GM12864 (cell line): ENCODE data around the gene FLT3LG.
A peak's percentile ranks its signal among the peaks of the same experiment; 100 is the strongest.

ENCODE experiments used
- DNase-seq: peaks from one replicate; pipeline ENCODE4 v3.0.0-alpha.2; 2011; ENCODE audit warnings: low read depth
- H3K4me3 ChIP-seq: 2 replicates; pipeline ENCODE4 v1.5.1; 2011; ENCODE audit warnings: mild to moderate bottlenecking, low read depth, low read length, control low read depth
- TF ChIP-seq, protein P1 (sequence below): IDR thresholded peaks from 2 replicates; pipeline ENCODE4 v1.5.1; 2011; ENCODE audit warnings: low read depth, mild to moderate bottlenecking, moderate library complexity, low read length, control low read depth, inconsistent platforms; ENCODE audit errors: missing control alignments

FLT3LG gene

DNA sequence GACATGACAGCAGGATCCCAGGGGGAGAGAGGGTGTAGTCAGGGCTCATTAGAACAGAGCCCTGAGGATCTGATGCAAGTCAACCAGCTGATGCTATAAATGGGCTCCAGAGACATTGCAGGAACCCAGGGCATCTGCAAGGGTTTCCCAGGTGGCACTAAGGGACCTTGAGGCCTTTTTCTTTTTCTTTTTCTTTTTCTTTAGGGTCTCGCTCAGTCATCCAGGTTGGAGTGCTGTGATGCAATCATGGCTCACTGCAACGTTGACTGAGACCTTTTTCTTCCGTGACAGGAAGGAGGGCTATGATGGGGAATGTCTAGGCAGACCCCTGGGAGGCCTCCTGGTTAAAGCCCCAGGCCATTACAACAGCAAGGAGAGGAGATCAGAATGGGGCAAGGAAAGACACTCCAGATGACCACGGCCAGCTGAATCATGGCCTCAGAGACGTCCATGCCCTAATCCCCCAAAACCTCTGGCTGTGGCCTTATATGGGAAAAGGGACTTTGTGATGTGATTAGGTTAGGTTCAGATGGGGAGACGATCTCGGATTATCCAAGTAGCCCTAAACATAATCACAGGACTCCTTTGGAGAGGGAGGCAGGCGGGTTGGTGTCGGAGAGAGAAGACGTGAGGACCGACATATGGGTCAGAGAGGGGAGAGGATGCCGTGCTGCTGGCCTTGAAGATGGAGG lies 33.9 kb downstream of the FLT3LG start:
- TF ChIP-seq, protein P1, sequence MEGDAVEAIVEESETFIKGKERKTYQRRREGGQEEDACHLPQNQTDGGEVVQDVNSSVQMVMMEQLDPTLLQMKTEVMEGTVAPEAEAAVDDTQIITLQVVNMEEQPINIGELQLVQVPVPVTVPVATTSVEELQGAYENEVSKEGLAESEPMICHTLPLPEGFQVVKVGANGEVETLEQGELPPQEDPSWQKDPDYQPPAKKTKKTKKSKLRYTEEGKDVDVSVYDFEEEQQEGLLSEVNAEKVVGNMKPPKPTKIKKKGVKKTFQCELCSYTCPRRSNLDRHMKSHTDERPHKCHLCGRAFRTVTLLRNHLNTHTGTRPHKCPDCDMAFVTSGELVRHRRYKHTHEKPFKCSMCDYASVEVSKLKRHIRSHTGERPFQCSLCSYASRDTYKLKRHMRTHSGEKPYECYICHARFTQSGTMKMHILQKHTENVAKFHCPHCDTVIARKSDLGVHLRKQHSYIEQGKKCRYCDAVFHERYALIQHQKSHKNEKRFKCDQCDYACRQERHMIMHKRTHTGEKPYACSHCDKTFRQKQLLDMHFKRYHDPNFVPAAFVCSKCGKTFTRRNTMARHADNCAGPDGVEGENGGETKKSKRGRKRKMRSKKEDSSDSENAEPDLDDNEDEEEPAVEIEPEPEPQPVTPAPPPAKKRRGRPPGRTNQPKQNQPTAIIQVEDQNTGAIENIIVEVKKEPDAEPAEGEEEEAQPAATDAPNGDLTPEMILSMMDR: no peak
- H3K4me3 ChIP-seq: no peak overlapping the region
- no peak for DNase-seq

DNA sequence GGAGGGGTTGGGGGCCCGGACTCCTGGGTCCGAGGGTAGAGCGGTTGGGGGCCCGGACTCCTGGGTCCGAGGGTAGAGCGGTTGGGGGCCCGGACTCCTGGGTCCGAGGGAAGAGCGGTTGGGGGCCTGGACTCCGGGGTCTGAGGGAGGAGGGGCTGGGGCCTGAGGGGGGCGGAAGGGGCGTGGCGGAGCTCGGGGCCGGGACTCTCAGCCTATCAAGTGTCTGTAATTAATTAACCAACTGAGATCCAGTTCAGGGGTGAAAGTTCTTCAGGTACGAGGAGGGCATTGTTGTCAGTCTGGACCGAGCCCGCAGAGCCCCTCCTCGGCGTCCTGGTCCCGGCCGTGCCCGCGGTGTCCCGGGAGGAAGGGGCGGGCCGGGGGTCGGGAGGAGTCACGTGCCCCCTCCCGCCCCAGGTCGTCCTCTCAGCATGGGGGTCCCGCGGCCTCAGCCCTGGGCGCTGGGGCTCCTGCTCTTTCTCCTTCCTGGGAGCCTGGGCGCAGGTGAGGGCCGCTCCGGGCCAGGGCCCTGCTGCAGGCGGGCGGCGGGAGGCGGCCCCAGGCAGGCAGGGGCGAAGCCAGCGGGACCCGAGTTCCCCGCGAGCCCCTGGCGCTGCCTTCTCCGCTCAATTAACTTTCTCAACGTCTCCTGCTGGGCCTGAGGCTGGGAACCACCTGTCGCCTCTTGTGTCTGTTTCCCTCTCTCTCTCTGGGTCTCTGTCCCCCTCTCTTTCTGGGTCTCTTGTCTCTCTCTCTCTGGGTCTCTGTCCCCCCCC lies 39.1 kb downstream of the FLT3LG start:
- H3K4me3 ChIP-seq: peak overlapping the region; percentile 25; the same call in 1 of the 2 replicates
- TF ChIP-seq, protein P1: no peak
- DNase-seq: no peak

DNA sequence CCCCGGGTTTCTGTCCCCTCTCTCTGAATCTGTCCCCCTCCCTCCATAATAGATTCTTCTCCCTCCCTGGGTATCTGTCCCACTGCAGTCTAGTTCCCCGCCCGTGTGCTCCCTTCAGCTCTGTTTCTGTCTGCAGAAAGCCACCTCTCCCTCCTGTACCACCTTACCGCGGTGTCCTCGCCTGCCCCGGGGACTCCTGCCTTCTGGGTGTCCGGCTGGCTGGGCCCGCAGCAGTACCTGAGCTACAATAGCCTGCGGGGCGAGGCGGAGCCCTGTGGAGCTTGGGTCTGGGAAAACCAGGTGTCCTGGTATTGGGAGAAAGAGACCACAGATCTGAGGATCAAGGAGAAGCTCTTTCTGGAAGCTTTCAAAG lies 39.7 kb downstream of the FLT3LG start:
- DNase-seq: no peak
- H3K4me3 ChIP-seq: no peak overlapping the region
- TF ChIP-seq, protein P1: no peak

DNA sequence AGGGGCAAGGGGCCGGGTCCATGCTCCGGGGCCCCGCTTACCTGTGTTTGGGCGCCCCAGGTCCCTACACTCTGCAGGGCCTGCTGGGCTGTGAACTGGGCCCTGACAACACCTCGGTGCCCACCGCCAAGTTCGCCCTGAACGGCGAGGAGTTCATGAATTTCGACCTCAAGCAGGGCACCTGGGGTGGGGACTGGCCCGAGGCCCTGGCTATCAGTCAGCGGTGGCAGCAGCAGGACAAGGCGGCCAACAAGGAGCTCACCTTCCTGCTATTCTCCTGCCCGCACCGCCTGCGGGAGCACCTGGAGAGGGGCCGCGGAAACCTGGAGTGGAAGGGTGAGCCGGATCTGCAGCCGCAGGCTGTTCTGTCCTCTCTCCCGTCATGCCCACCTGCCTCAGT lies 40.1 kb downstream of the FLT3LG start:
- no peak for DNase-seq
- TF ChIP-seq, protein P1: no peak
- no peak overlapping the region for H3K4me3 ChIP-seq

DNA sequence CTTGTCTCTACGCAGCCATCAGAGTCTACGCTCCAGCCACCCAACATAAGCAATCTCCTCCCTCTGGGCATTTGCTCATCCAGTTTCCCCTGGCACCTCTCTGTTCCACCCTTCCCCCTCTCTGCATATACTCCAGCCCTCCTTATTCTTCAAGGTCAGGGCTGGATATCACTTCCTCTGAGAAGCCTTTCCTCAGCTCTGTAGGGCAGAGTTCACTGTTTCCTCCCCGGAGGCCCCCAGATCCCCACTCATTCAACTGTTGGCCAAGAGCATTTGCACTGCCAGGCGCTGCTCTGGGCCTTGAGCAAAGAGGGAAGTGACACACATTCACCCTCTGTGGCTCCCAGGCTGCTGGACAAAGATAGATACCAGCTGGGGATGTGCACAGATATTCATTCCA lies 41.8 kb downstream of the FLT3LG start:
- DNase-seq: no peak
- no peak overlapping the region for H3K4me3 ChIP-seq
- TF ChIP-seq, protein P1: no peak

DNA sequence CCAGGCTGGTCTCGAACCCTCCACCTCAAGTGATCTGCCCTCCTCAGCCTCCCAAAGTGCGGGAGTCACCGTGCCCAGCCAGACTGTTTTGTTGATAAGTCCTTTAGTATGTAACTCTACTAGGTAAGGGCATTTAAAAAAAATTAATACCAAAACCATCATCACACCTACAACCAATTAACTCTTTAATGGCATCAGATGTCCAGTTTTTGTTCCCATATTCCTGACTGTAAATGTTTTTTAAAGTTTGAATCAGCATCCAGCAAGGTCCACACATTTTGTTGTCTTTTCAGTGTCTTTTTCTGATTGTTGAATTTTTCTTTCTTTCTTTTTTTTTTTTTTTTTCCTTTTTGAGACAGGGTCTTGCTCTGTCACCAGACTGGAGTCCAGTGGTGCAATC lies 44.0 kb downstream of the FLT3LG start:
- no peak for DNase-seq
- no peak overlapping the region for H3K4me3 ChIP-seq
- TF ChIP-seq, protein P1: no peak
